GM20000 (cell line): ENCODE data around the gene CLBA1.
"Not testable (repeated sequence)": the region's sequence is repeated elsewhere in the genome, so short reads cannot be mapped to it uniquely, and the experiment has no call there.

Experiments
- DNase-seq: peaks from one replicate; pipeline ENCODE4 v3.0.0; 2012; ENCODE audit warnings: low spot score
- CTCF ChIP-seq: IDR thresholded peaks from 2 replicates; pipeline ENCODE4 v1.5.1; 2012; ENCODE audit warnings: mild to moderate bottlenecking, control low read depth; ENCODE audit errors: extremely low read depth, missing control alignments

Gene CLBA1

GRCh38 chr14:104938960-104939359 is 46.6 kb upstream of the CLBA1 start:
- no peak for DNase-seq
- TF ChIP-seq CTCF: no peak

- no peak for DNase-seq
- TF ChIP-seq CTCF: no peak
Measured at GRCh38 chr14:104939666-104940410, 45.8 kb upstream of the CLBA1 start.

GRCh38 chr14:104940526-104941150 is 45.0 kb upstream of the CLBA1 start:
- TF ChIP-seq CTCF: no peak
- peak; percentile 7 for DNase-seq

GRCh38 chr14:104941508-104942365 is 43.9 kb upstream of the CLBA1 start:
- TF ChIP-seq CTCF: no peak
- DNase-seq: no peak

GRCh38 chr14:104942586-104942985 is 43.0 kb upstream of the CLBA1 start:
- no peak for DNase-seq
- no peak for TF ChIP-seq CTCF

GRCh38 chr14:104943216-104944015 is 42.2 kb upstream of the CLBA1 start:
- DNase-seq: not testable (repeated sequence)

- DNase-seq: not testable (repeated sequence)
Measured at GRCh38 chr14:104944016-104944308, 41.6 kb upstream of the CLBA1 start.

- not testable (repeated sequence) for DNase-seq
Measured at GRCh38 chr14:104944436-104945205, 41.0 kb upstream of the CLBA1 start.

- not testable (repeated sequence) for DNase-seq
Measured at GRCh38 chr14:104945266-104945665, 40.3 kb upstream of the CLBA1 start.

- DNase-seq: not testable (repeated sequence)
Measured at GRCh38 chr14:104945986-104946965, 39.3 kb upstream of the CLBA1 start.

GRCh38 chr14:104947201-104947600 is 38.4 kb upstream of the CLBA1 start:
- DNase-seq: not testable (repeated sequence)
